ENCODE data around the gene KDM2A.
A peak's percentile ranks its signal among the peaks of the same experiment; 100 is the strongest.
"Not testable (repeated sequence)": the region's sequence is repeated elsewhere in the genome, so short reads cannot be mapped to it uniquely, and the experiment has no call there.

The KDM2A gene

GRCh38 chr11:67204822-67205221, 85.8 kb downstream of the KDM2A start:
- no peak for DNase-seq (ENCODE audit: low read depth)
- H3K4me3 ChIP-seq (ENCODE audit: low read depth, low read length): no peak overlapping the region
- TF ChIP-seq, protein P1, sequence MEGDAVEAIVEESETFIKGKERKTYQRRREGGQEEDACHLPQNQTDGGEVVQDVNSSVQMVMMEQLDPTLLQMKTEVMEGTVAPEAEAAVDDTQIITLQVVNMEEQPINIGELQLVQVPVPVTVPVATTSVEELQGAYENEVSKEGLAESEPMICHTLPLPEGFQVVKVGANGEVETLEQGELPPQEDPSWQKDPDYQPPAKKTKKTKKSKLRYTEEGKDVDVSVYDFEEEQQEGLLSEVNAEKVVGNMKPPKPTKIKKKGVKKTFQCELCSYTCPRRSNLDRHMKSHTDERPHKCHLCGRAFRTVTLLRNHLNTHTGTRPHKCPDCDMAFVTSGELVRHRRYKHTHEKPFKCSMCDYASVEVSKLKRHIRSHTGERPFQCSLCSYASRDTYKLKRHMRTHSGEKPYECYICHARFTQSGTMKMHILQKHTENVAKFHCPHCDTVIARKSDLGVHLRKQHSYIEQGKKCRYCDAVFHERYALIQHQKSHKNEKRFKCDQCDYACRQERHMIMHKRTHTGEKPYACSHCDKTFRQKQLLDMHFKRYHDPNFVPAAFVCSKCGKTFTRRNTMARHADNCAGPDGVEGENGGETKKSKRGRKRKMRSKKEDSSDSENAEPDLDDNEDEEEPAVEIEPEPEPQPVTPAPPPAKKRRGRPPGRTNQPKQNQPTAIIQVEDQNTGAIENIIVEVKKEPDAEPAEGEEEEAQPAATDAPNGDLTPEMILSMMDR (IDR thresholded peaks at IDR 0.05; ENCODE audit: insufficient read depth, low read depth, low read length, missing control alignments): no peak

DNA sequence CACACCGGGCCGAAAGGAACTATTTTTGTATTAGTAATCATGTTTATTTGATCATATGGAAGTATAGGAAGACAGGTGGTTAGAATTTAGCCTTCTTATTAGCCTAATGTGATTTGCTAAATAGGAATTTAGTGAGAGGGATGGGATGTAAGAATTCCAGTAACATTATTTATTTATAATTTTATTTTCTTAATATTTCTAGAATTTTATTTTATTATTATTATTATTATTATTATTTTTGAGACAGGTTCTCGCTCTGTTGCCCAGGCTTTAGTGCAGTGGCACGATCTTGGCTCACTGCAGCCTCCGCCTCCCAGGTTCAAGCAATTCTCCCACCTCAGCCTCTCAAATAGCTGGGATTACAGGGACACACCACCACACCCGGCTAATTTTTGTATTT, 90.2 kb downstream of the KDM2A start:
- DNase-seq (ENCODE audit: low read depth); H3K4me3 ChIP-seq (ENCODE audit: low read depth, low read length): not testable (repeated sequence)

DNA sequence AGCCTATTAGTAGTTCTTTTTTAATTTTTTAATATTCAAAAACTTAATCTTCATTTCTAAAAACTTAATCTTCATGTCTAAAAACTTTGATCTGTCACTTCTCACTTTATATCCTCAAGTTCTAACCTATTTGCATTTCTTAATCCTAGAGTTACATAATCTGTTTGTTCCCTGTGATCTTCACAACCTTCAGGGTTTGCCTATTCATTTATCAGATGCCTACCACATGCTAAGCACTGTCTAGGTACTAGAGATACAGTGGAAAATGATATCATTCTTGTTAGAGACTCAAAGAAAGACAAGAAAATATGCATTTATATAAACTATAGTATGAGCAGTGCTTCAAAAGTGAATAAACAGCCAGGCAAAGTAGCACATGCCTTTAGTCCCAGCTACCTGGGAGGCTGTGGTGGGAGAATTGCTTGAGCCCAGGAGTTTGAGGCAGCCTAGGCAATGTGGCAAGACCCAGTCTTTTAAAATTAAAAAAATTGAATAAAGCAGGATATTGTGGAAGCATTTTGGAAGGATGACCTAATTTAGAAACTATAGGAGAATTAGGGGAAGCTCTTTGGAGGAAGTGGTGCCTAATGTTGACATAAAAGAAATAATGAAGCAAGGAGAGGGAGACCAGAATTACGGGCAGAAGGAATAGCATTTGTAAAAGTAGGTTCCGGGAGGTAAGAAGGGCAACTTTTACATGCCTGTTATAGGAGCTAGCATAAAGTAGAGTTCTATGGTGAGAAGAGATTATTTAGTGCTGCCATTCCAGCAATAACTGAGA, 92.8 kb downstream of the KDM2A start:
- TF ChIP-seq, protein P1 (IDR thresholded peaks at IDR 0.05; ENCODE audit: insufficient read depth, low read depth, low read length, missing control alignments): no peak
- no peak for DNase-seq (ENCODE audit: low read depth)

GRCh38 chr11:67213178-67213621, 94.1 kb downstream of the KDM2A start:
- peak; percentile 45 for DNase-seq (ENCODE audit: low read depth)
- TF ChIP-seq, protein P1 (IDR thresholded peaks at IDR 0.05; ENCODE audit: insufficient read depth, low read depth, low read length, missing control alignments): no peak
- no peak overlapping the region for H3K4me3 ChIP-seq (ENCODE audit: low read depth, low read length)

More for the DNA sequence above, 92.8 kb downstream of the KDM2A start:
- H3K4me3 ChIP-seq (ENCODE audit: low read depth, low read length): no peak overlapping the region

GRCh38 chr11:67227726-67228125, 108.7 kb downstream of the KDM2A start:
- TF ChIP-seq, protein P1 (IDR thresholded peaks at IDR 0.05; ENCODE audit: insufficient read depth, low read depth, low read length, missing control alignments): no peak
- H3K4me3 ChIP-seq (ENCODE audit: low read depth, low read length): no peak overlapping the region
- DNase-seq (ENCODE audit: low read depth): no peak

- TF ChIP-seq, protein P1 (IDR thresholded peaks at IDR 0.05; ENCODE audit: insufficient read depth, low read depth, low read length, missing control alignments): no peak
- H3K4me3 ChIP-seq (ENCODE audit: low read depth, low read length): no peak overlapping the region
- no peak for DNase-seq (ENCODE audit: low read depth)
Measured at GRCh38 chr11:67230406-67230805, 111.3 kb downstream of the KDM2A start.

GRCh38 chr11:67230886-67231285, 111.8 kb downstream of the KDM2A start:
- DNase-seq (ENCODE audit: low read depth): no peak
- no peak overlapping the region for H3K4me3 ChIP-seq (ENCODE audit: low read depth, low read length)
- TF ChIP-seq, protein P1 (IDR thresholded peaks at IDR 0.05; ENCODE audit: insufficient read depth, low read depth, low read length, missing control alignments): no peak
